ENCODE data around the gene CGNL1.

Gene CGNL1

GRCh38 chr15:57330619-57331340, 45.5 kb upstream of the CGNL1 start:
- TF ChIP-seq CTCF (IDR thresholded peaks at IDR 0.05; ENCODE audit: borderline replicate concordance, control extremely low read depth, extremely low read depth, insufficient read depth, missing control alignments) = no peak
- in situ Hi-C loops (cut with MboI; ENCODE audit: low sequenced_read_pairs, unreplicated experiment) = no loop called here
- no peak for DNase-seq (ENCODE audit: low spot score)

GRCh38 chr15:57332326-57332725, 44.0 kb upstream of the CGNL1 start:
- in situ Hi-C loops (cut with MboI; ENCODE audit: low sequenced_read_pairs, unreplicated experiment) = no loop called here
- no peak for DNase-seq (ENCODE audit: low spot score)
- no peak for TF ChIP-seq CTCF (IDR thresholded peaks at IDR 0.05; ENCODE audit: borderline replicate concordance, control extremely low read depth, extremely low read depth, insufficient read depth, missing control alignments)

GRCh38 chr15:57333487-57333886, 42.8 kb upstream of the CGNL1 start:
- no peak for DNase-seq (ENCODE audit: low spot score)
- in situ Hi-C loops (cut with MboI; ENCODE audit: low sequenced_read_pairs, unreplicated experiment) = no loop called here
- no peak for TF ChIP-seq CTCF (IDR thresholded peaks at IDR 0.05; ENCODE audit: borderline replicate concordance, control extremely low read depth, extremely low read depth, insufficient read depth, missing control alignments)

GRCh38 chr15:57334257-57334656, 42.0 kb upstream of the CGNL1 start:
- in situ Hi-C loops (cut with MboI; ENCODE audit: low sequenced_read_pairs, unreplicated experiment) = no loop called here
- no peak for DNase-seq (ENCODE audit: low spot score)
- TF ChIP-seq CTCF (IDR thresholded peaks at IDR 0.05; ENCODE audit: borderline replicate concordance, control extremely low read depth, extremely low read depth, insufficient read depth, missing control alignments) = no peak

GRCh38 chr15:57335293-57335715, 41.0 kb upstream of the CGNL1 start:
- TF ChIP-seq CTCF (IDR thresholded peaks at IDR 0.05; ENCODE audit: borderline replicate concordance, control extremely low read depth, extremely low read depth, insufficient read depth, missing control alignments) = no peak
- in situ Hi-C loops (cut with MboI; ENCODE audit: low sequenced_read_pairs, unreplicated experiment) = loop anchor here (5.0 kb wide), 1 partner anchor 197 kb away; no protein-coding TSS in a partner anchor
- DNase-seq (ENCODE audit: low spot score) = no peak

- DNase-seq (ENCODE audit: low spot score) = no peak
- in situ Hi-C loops (cut with MboI; ENCODE audit: low sequenced_read_pairs, unreplicated experiment) = loop anchor here (5.0 kb wide), 1 partner anchor 197 kb away; no protein-coding TSS in a partner anchor
- no peak for TF ChIP-seq CTCF (IDR thresholded peaks at IDR 0.05; ENCODE audit: borderline replicate concordance, control extremely low read depth, extremely low read depth, insufficient read depth, missing control alignments)
These were observed 40.6 kb upstream of the CGNL1 start for GRCh38 chr15:57335719-57336118.
